ENCODE measurements around the gene CHCHD3.

Gene CHCHD3

DNA sequence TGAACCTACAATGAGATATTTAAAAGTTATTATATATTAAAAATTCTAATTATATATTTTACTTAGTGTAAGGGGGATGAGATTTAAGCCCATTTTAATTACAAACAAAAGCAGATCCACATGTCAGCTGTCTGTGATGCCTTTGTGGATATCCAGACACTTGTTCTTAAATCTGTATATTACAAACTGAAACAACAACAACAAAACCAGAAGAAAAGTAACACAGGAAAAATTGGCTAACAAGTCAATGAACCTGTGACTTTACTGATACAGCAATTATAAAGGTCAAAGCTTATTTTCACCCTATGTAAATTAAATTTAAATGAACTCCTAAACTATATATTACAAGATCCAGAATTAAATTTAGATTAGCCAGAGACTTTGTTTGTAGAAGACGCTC, 222.7 kb downstream of the CHCHD3 start:
- TF ChIP-seq CTCF (IDR thresholded peaks at IDR 0.05; ENCODE audit: low read depth, low read length, missing control alignments) = no peak
- H3K4me3 ChIP-seq (replicated peaks; ENCODE audit: low read depth, low read length) = no peak overlapping the region
- DNase-seq (ENCODE audit: extremely low read depth, low read depth) = no peak

- DNase-seq (ENCODE audit: extremely low read depth, low read depth) = no peak
- no peak overlapping the region for H3K4me3 ChIP-seq (replicated peaks; ENCODE audit: low read depth, low read length)
- no peak for TF ChIP-seq CTCF (IDR thresholded peaks at IDR 0.05; ENCODE audit: low read depth, low read length, missing control alignments)
These were observed 223.1 kb downstream of the CHCHD3 start for GRCh38 chr7:132858760-132859159.

DNA sequence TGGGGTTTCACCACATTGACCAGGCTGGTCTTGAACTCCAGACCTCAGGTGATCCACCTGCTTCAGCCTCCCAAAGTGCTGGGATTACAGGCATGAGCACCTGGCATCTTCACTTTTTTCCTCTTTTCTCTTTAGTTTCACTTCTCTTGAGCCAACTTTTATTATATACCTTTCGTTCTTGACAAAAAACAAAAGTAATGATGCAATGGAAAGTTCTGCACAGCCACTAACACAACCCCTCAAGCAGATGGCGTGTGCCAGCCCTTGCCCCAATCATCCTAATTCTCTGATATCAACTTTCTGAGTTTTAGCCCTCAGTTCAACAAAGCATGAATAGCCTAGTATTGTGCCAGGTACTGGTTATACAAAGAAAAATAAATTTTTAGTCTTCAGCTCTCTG, 223.6 kb downstream of the CHCHD3 start:
- no peak overlapping the region for H3K4me3 ChIP-seq (replicated peaks; ENCODE audit: low read depth, low read length)
- no peak for TF ChIP-seq CTCF (IDR thresholded peaks at IDR 0.05; ENCODE audit: low read depth, low read length, missing control alignments)
- DNase-seq (ENCODE audit: extremely low read depth, low read depth) = no peak

DNA sequence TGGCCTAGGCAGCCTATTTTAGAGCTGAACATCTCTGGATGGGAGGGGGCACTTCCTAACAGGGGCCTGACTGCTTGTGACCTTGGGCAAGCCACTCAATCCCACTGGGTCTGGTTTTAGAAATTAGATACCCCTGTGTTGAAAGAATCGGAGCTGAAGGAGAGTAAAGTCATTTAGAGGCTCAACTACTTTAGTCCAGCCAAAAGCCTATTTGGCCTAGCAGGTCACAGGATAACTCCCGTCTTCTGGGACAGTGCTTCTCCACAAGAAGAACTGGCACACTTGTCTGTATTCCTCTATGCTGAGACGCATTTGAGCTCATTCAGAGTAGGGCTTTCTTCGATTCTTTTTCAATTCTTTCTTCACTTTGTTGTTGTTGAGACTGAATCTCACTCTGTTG, 224.2 kb downstream of the CHCHD3 start:
- H3K4me3 ChIP-seq (replicated peaks; ENCODE audit: low read depth, low read length) = no peak overlapping the region
- TF ChIP-seq CTCF (IDR thresholded peaks at IDR 0.05; ENCODE audit: low read depth, low read length, missing control alignments) = no peak
- no peak for DNase-seq (ENCODE audit: extremely low read depth, low read depth)

GRCh38 chr7:132857031-132857430, 224.9 kb downstream of the CHCHD3 start:
- DNase-seq (ENCODE audit: extremely low read depth, low read depth) = no peak
- H3K4me3 ChIP-seq (replicated peaks; ENCODE audit: low read depth, low read length) = no peak overlapping the region
- TF ChIP-seq CTCF (IDR thresholded peaks at IDR 0.05; ENCODE audit: low read depth, low read length, missing control alignments) = no peak

DNA sequence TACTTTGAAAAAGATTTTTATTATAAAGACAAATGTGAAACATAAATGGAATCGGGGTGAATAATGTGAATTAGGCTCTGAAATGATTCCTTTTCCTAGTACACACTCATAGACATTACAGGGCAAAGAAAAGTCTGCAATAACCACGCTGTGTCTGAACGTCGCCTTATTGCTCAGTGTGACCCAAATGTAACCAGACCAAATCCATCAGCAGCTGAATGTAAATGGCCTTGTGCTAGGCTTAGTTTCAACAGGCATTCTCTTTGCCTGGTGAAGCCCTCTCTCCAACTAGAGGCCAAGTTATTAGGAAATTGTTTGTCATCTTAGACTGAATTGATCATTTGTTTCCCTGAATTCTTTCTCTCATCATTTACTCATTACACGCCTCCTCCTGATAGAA, 225.5 kb downstream of the CHCHD3 start:
- DNase-seq (ENCODE audit: extremely low read depth, low read depth) = no peak
- no peak for TF ChIP-seq CTCF (IDR thresholded peaks at IDR 0.05; ENCODE audit: low read depth, low read length, missing control alignments)
- no peak overlapping the region for H3K4me3 ChIP-seq (replicated peaks; ENCODE audit: low read depth, low read length)

DNA sequence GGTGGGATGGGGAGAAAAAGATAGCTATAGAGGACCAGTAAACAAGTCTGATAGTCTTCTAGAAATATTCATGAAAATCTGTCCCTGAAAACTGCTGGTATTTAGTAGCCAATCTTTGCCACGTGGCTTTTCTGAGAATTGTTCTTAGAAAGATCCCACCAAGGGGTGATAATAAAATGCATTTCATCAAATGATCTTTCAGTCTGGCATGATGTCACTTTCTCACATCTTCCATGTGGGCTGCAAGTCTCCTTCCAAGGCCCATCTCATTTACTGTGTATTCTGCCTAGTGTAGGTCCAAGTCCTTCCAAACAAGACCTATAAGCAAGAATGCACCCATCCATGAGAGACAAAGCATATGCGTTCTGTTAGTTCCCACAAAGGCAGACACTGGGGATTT, 226.0 kb downstream of the CHCHD3 start:
- no peak for DNase-seq (ENCODE audit: extremely low read depth, low read depth)
- no peak for TF ChIP-seq CTCF (IDR thresholded peaks at IDR 0.05; ENCODE audit: low read depth, low read length, missing control alignments)
- H3K4me3 ChIP-seq (replicated peaks; ENCODE audit: low read depth, low read length) = no peak overlapping the region
